ENCODE results near the gene GULP1.
"Not testable (repeated sequence)": the region's sequence is repeated elsewhere in the genome, so short reads cannot be mapped to it uniquely, and the experiment has no call there.

GULP1 gene

GRCh38 chr2:188435115-188435514 is 143.4 kb downstream of the GULP1 start:
- DNase-seq: no peak

GRCh38 chr2:188437537-188437936 is 145.9 kb downstream of the GULP1 start:
- no peak for DNase-seq

- no peak for DNase-seq
These were observed 148.3 kb downstream of the GULP1 start for GRCh38 chr2:188439986-188440385.

- DNase-seq: no peak
These were observed 149.2 kb downstream of the GULP1 start for GRCh38 chr2:188440849-188441248.

- DNase-seq: no peak
These were observed 149.7 kb downstream of the GULP1 start for GRCh38 chr2:188441288-188441947.

GRCh38 chr2:188443207-188443606 is 151.5 kb downstream of the GULP1 start:
- no peak for DNase-seq

GRCh38 chr2:188444106-188444835 is 152.6 kb downstream of the GULP1 start:
- DNase-seq: no peak

GRCh38 chr2:188449561-188449960 is 157.9 kb downstream of the GULP1 start:
- DNase-seq: no peak

- DNase-seq: no peak
These were observed 158.3 kb downstream of the GULP1 start for GRCh38 chr2:188449971-188450370.

- DNase-seq: no peak
These were observed 159.2 kb downstream of the GULP1 start for GRCh38 chr2:188450732-188451483.

GRCh38 chr2:188452084-188452483 is 160.4 kb downstream of the GULP1 start:
- DNase-seq: no peak

- no peak for DNase-seq
These were observed 164.6 kb downstream of the GULP1 start for GRCh38 chr2:188456114-188456909.

GRCh38 chr2:188459061-188459460 is 167.4 kb downstream of the GULP1 start:
- no peak for DNase-seq

GRCh38 chr2:188466078-188466477 is 174.4 kb downstream of the GULP1 start:
- not testable (repeated sequence) for DNase-seq

GRCh38 chr2:188466761-188467160 is 175.1 kb downstream of the GULP1 start:
- DNase-seq: no peak

- DNase-seq: no peak
These were observed 179.5 kb downstream of the GULP1 start for GRCh38 chr2:188471166-188471565.

- no peak for DNase-seq
These were observed 181.6 kb downstream of the GULP1 start for GRCh38 chr2:188473306-188473705.

GRCh38 chr2:188474316-188474715 is 182.6 kb downstream of the GULP1 start:
- DNase-seq: no peak

GRCh38 chr2:188475945-188476344 is 184.3 kb downstream of the GULP1 start:
- DNase-seq: no peak

- DNase-seq: no peak
These were observed 186.0 kb downstream of the GULP1 start for GRCh38 chr2:188477564-188478103.

GRCh38 chr2:188478724-188479123 is 187.1 kb downstream of the GULP1 start:
- DNase-seq: no peak

- no peak for DNase-seq
These were observed 189.8 kb downstream of the GULP1 start for GRCh38 chr2:188481474-188481873.

GRCh38 chr2:188485496-188485895 is 193.8 kb downstream of the GULP1 start:
- DNase-seq: no peak

Data from activated CD4-positive, CD25-positive, alpha-beta regulatory T cell treated with anti-CD3 and anti-CD28 coated beads, Interleukin-2, amount 50 U/mL, for 72 hours (primary cell).